Mesenchymal stem cell (in vitro differentiated cells and primary cell): Measurements from ENCODE around the gene UNKL.

ENCODE experiments used
- DNase-seq: peaks from one replicate; pipeline ENCODE4 v3.0.0-alpha.2; 2013
- H2AFZ ChIP-seq: one replicate; pipeline ENCODE4 v1.6.1; 2013; ENCODE audit warnings: low read depth, mild to moderate bottlenecking, control low read depth, inconsistent platforms, low read length, moderate library complexity
- H2AK5ac ChIP-seq: 2 replicates; pipeline ENCODE4 v1.6.1; 2013; ENCODE audit warnings: low read length, moderate library complexity, mild to moderate bottlenecking, inconsistent platforms; ENCODE audit not compliant: severe bottlenecking
- H2BK120ac ChIP-seq: one replicate; pipeline ENCODE4 v1.6.1; 2013; ENCODE audit warnings: low read depth, mild to moderate bottlenecking, inconsistent platforms, low read length, moderate library complexity
- H2BK12ac ChIP-seq, 2 experiments: one replicate each; pipeline ENCODE4 v1.6.1; 2013; ENCODE audit warnings: inconsistent platforms in 2 of 2, low read length in 2 of 2, mild to moderate bottlenecking in 2 of 2, moderate library complexity in 2 of 2, control low read depth in 1 of 2
- H2BK15ac ChIP-seq: one replicate; pipeline ENCODE4 v1.6.1; 2013; ENCODE audit warnings: mild to moderate bottlenecking, low read depth, inconsistent platforms; ENCODE audit not compliant: poor library complexity, severe bottlenecking
- H2BK5ac ChIP-seq: 2 replicates; pipeline ENCODE4 v1.6.1; 2013; ENCODE audit warnings: low read depth, mild to moderate bottlenecking, low read length, control low read depth, inconsistent platforms; ENCODE audit not compliant: poor library complexity, severe bottlenecking
- H3K14ac ChIP-seq, 2 experiments: one replicate each; pipeline ENCODE4 v1.6.1; 2013; ENCODE audit warnings: inconsistent platforms in 2 of 2, low read length in 2 of 2, control low read depth in 1 of 2, mild to moderate bottlenecking in 1 of 2, moderate library complexity in 1 of 2
- H3K18ac ChIP-seq, 2 experiments: one replicate each; pipeline ENCODE4 v1.6.1; 2013; ENCODE audit warnings: inconsistent platforms in 2 of 2, low read length in 2 of 2, control low read depth in 1 of 2, low read depth in 1 of 2, mild to moderate bottlenecking in 1 of 2
- H3K23ac ChIP-seq, 2 experiments: one replicate each; pipeline ENCODE4 v1.6.1; 2013; ENCODE audit warnings: inconsistent platforms in 2 of 2, low read length in 2 of 2, mild to moderate bottlenecking in 2 of 2, moderate library complexity in 2 of 2, control low read depth in 1 of 2
- H3K27ac ChIP-seq: 2 replicates; pipeline ENCODE4 v1.5.1; 2013; ENCODE audit warnings: mild to moderate bottlenecking, moderate library complexity, low read length, control low read depth, inconsistent platforms; ENCODE audit not compliant: poor library complexity, severe bottlenecking
- H3K27me3 ChIP-seq, 2 experiments: 2 replicates each; pipeline versions ENCODE4 v1.6.1 to v1.7.0; 2013; ENCODE audit warnings: low read length in 2 of 2, mild to moderate bottlenecking in 2 of 2, moderate library complexity in 2 of 2, control low read depth in 1 of 2, inconsistent platforms in 1 of 2; ENCODE audit not compliant: control insufficient read depth in 1 of 2, insufficient read depth in 1 of 2
- H3K36me3 ChIP-seq, 2 experiments: 2 replicates each; pipeline versions ENCODE4 v1.6.1 to v1.7.0; 2013; ENCODE audit warnings: low read length in 2 of 2, control low read depth in 1 of 2, inconsistent platforms in 1 of 2, low read depth in 1 of 2, mild to moderate bottlenecking in 1 of 2; ENCODE audit not compliant: insufficient read depth in 2 of 2, control insufficient read depth in 1 of 2
- H3K4ac ChIP-seq, 2 experiments: one replicate each; pipeline ENCODE4 v1.6.1; 2013; ENCODE audit warnings: inconsistent platforms in 2 of 2, low read length in 2 of 2, mild to moderate bottlenecking in 2 of 2, moderate library complexity in 2 of 2, control low read depth in 1 of 2, low read depth in 1 of 2
- H3K4me1 ChIP-seq: 2 replicates; pipeline ENCODE4 v1.6.1; 2013; ENCODE audit warnings: low read depth, low read length, control low read depth; ENCODE audit not compliant: control insufficient read depth, insufficient read depth
- H3K4me2 ChIP-seq: 2 replicates; pipeline ENCODE4 v1.6.1; 2013; ENCODE audit warnings: low read length, mild to moderate bottlenecking, inconsistent platforms; ENCODE audit not compliant: poor library complexity, severe bottlenecking
- H3K4me3 ChIP-seq, 2 experiments: 2 replicates each; pipeline versions ENCODE4 v1.5.1 to v1.7.0; 2013; ENCODE audit warnings: low read length in 2 of 2, mild to moderate bottlenecking in 2 of 2, control low read depth in 1 of 2, low read depth in 1 of 2; ENCODE audit not compliant: insufficient read depth in 1 of 2
- H3K79me1 ChIP-seq: replicated peaks from 2 replicates; pipeline ENCODE4 v1.6.1; 2013; ENCODE audit warnings: mild to moderate bottlenecking, control low read depth, low read length, inconsistent platforms; ENCODE audit not compliant: poor library complexity, severe bottlenecking
- H3K9ac ChIP-seq: 2 replicates; pipeline ENCODE4 v1.7.0; 2013; ENCODE audit warnings: mild to moderate bottlenecking, low read length, moderate library complexity
- H3K9me3 ChIP-seq: 2 replicates; pipeline ENCODE4 v1.7.0; 2013; ENCODE audit warnings: mild to moderate bottlenecking, low read length; ENCODE audit not compliant: control insufficient read depth
- H4K8ac ChIP-seq: one replicate; pipeline ENCODE4 v1.6.1; 2013; ENCODE audit warnings: inconsistent platforms, mild to moderate bottlenecking, low read length, moderate library complexity
- H4K91ac ChIP-seq: one replicate; pipeline ENCODE4 v1.6.1; 2013; ENCODE audit warnings: mild to moderate bottlenecking, low read length, inconsistent platforms
- WGBS: methylation state at CpG from one replicate; pipeline ENCODE4 v1.1.7; 2013; ENCODE audit warnings: mixed read lengths; 5-methylcytosine and 5-hydroxymethylcytosine counted together

Gene UNKL

GRCh38 chr16:1363501-1364041 is 50.9 kb downstream of the UNKL start:
- no peak overlapping the region for H2BK15ac ChIP-seq
- peaks cover 43% of the 10 kb centered on the region for H3K79me1 ChIP-seq
- no peak overlapping the region for H3K4ac ChIP-seq
- H4K91ac ChIP-seq, result no peak overlapping the region
- peaks cover 73 to 74% of the 10 kb centered on the region in 2 experiments for H3K36me3 ChIP-seq
- no peak overlapping the region for H3K4me2 ChIP-seq
- no peak overlapping the region for H2AFZ ChIP-seq
- H3K4me1 ChIP-seq, result no peaks in the 10 kb centered on the region
- no peak overlapping the region for H3K14ac ChIP-seq
- no peak overlapping the region for H2BK5ac ChIP-seq
- no peak overlapping the region for H3K27ac ChIP-seq
- H3K9ac ChIP-seq, result no peak overlapping the region
- no peaks in the 10 kb centered on the region for H3K9me3 ChIP-seq
- H2BK120ac ChIP-seq, result no peak overlapping the region
- no peak overlapping the region for H3K23ac ChIP-seq
- no peak overlapping the region for H3K18ac ChIP-seq
- H3K4me3 ChIP-seq, result no peak overlapping the region
- DNase-seq, result peak; percentile 56
- no peak overlapping the region for H2BK12ac ChIP-seq
- H3K27me3 ChIP-seq, result no peaks in the 10 kb centered on the region
- 53% methylated on average over 18 of the region's 18 CpGs for WGBS
- H4K8ac ChIP-seq, result peak overlapping the region; percentile 45
- no peak overlapping the region for H2AK5ac ChIP-seq

- H4K91ac ChIP-seq, result no peak overlapping the region
- no peak overlapping the region for H3K27ac ChIP-seq
- no peak overlapping the region for H2BK12ac ChIP-seq
- H2AFZ ChIP-seq, result no peak overlapping the region
- no peak overlapping the region for H4K8ac ChIP-seq
- WGBS, result 92% methylated on average over 9 of the region's 11 CpGs
- H3K14ac ChIP-seq, result no peak overlapping the region
- no peak overlapping the region for H3K4me2 ChIP-seq
- no peak overlapping the region for H2BK5ac ChIP-seq
- no peaks in the 10 kb centered on the region for H3K27me3 ChIP-seq
- H3K36me3 ChIP-seq, result peaks cover 71 to 78% of the 10 kb centered on the region in 2 experiments
- H3K9me3 ChIP-seq, result no peaks in the 10 kb centered on the region
- H3K9ac ChIP-seq, result no peak overlapping the region
- no peak overlapping the region for H3K4ac ChIP-seq
- H3K18ac ChIP-seq, result no peak overlapping the region
- H2BK15ac ChIP-seq, result no peak overlapping the region
- H2BK120ac ChIP-seq, result no peak overlapping the region
- H3K4me1 ChIP-seq, result peaks cover 3% of the 10 kb centered on the region
- H3K79me1 ChIP-seq, result peaks cover 47% of the 10 kb centered on the region
- no peak overlapping the region for H3K4me3 ChIP-seq
- no peak overlapping the region for H3K23ac ChIP-seq
- no peak for DNase-seq
- H2AK5ac ChIP-seq, result no peak overlapping the region
Observed at GRCh38 chr16:1362807-1363206, 51.7 kb downstream of the UNKL start.

GRCh38 chr16:1361685-1362360 is 52.7 kb downstream of the UNKL start:
- H3K4me2 ChIP-seq, result no peak overlapping the region
- DNase-seq, result no peak
- 97% methylated on average over 43 of the region's 43 CpGs for WGBS
- no peak overlapping the region for H2AFZ ChIP-seq
- H3K27me3 ChIP-seq, result no peaks in the 10 kb centered on the region
- no peak overlapping the region for H2AK5ac ChIP-seq
- peaks cover 9% of the 10 kb centered on the region for H3K4me1 ChIP-seq
- no peak overlapping the region for H2BK5ac ChIP-seq
- no peak overlapping the region for H4K8ac ChIP-seq
- no peak overlapping the region for H3K23ac ChIP-seq
- no peak overlapping the region for H3K14ac ChIP-seq
- no peak overlapping the region for H2BK120ac ChIP-seq
- no peak overlapping the region for H3K4me3 ChIP-seq
- H3K9me3 ChIP-seq, result no peaks in the 10 kb centered on the region
- peaks cover 68 to 75% of the 10 kb centered on the region in 2 experiments for H3K36me3 ChIP-seq
- no peak overlapping the region for H2BK12ac ChIP-seq
- no peak overlapping the region for H2BK15ac ChIP-seq
- no peak overlapping the region for H3K18ac ChIP-seq
- H3K4ac ChIP-seq, result no peak overlapping the region
- peaks cover 49% of the 10 kb centered on the region for H3K79me1 ChIP-seq
- H3K27ac ChIP-seq, result no peak overlapping the region
- peak overlapping the region; percentile 70 for H4K91ac ChIP-seq
- no peak overlapping the region for H3K9ac ChIP-seq

GRCh38 chr16:1357906-1358566 is 56.5 kb downstream of the UNKL start:
- Histone ChIP-seq H3K27ac (no peak overlapping the region), H3K18ac (no peak overlapping the region), H3K27me3 (no peaks in the 10 kb centered on the region), H3K4ac (no peak overlapping the region), H3K23ac (no peak overlapping the region), H2AFZ (no peak overlapping the region), H2BK12ac (no peak overlapping the region), H4K91ac (no peak overlapping the region), H3K9me3 (no peaks in the 10 kb centered on the region), H3K14ac (no peak overlapping the region), H3K4me1 (peaks cover 21% of the 10 kb centered on the region), H3K9ac (no peak overlapping the region), H2BK15ac (no peak overlapping the region), H2BK120ac (no peak overlapping the region), H4K8ac (no peak overlapping the region), H3K4me2 (no peak overlapping the region), H2BK5ac (no peak overlapping the region), H3K4me3 (no peak overlapping the region), H2AK5ac (no peak overlapping the region), H3K36me3 (peaks cover 31 to 66% of the 10 kb centered on the region in 2 experiments), H3K79me1 (peaks cover 50% of the 10 kb centered on the region)
- DNase-seq, result no peak
- 88% methylated on average over 19 of the region's 19 CpGs for WGBS
